ENCODE results near the gene CRYBG2. TPM values are rescaled to one million over a fixed set of nuclear protein-coding genes. Genes with fewer than 3 reads are reported as not detected.

The CRYBG2 gene
- total and polyA plus RNA-seq, 2 of the 13 experiments (the other 11 are each of a cell fraction or from before 2014, with no cell fraction given): 1.3 to 2.9 TPM

DNA sequence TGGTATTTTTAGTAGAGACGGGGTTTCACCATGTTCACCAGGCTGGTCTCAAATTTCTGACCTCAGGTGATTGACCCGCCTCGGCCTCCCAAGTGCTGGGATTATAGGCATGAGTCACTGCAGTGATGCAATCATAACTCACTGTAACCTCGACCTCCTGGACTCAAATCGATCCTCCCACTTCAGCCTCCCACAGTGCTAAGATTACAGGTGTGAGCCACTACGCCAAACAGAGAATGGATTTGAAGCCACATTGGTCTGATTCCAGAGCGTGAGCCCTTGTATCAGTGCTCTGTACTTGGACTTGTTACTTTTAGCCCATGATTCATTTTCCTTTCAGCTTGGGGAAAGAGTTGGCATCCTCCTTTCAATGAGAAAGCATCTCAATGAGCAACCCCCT is 33.5 kb upstream of the CRYBG2 start (continued):
- TF ChIP-seq PAF1 (CRISPR knock-in tag; IDR thresholded peaks at IDR 0.05) (no peak), KDM1A (CRISPR knock-in tag; IDR thresholded peaks at IDR 0.05) (peak; percentile 97; the same call in 1 of the 2 replicates), ZNF274 (CRISPR knock-in tag; IDR thresholded peaks at IDR 0.05) (no peak), ZKSCAN5 (CRISPR knock-in tag; IDR thresholded peaks at IDR 0.05) (no peak), CREB1 (IDR thresholded peaks at IDR 0.05) (peak; percentile 66), CREB1 (CRISPR knock-in tag; IDR thresholded peaks at IDR 0.05) (peak; percentile 89), EHMT2 (IDR thresholded peaks at IDR 0.05; ENCODE audit: borderline replicate concordance, low read depth, low read length) (peak; percentile 68; the same call in 1 of the 2 replicates), ZNF543 (CRISPR knock-in tag; IDR thresholded peaks at IDR 0.05) (no peak), BCL6 (CRISPR knock-in tag; IDR thresholded peaks at IDR 0.05) (peak; percentile 54; the same call in 1 of the 2 replicates), FOXA1 (IDR thresholded peaks at IDR 0.05) (no peak), FOXA1 (CRISPR knock-in tag; IDR thresholded peaks at IDR 0.05) (0 out of 2 replicates have a peak, but pooled peaks have one; percentile 11), RXRA (CRISPR knock-in tag; IDR thresholded peaks at IDR 0.05) (peak; percentile 94), NFKB2 (CRISPR knock-in tag; IDR thresholded peaks at IDR 0.05; ENCODE audit: borderline replicate concordance) (no peak), ZNF225 (CRISPR knock-in tag; IDR thresholded peaks at IDR 0.05) (no peak), ATF7-NPFF (CRISPR knock-in tag; IDR thresholded peaks at IDR 0.05; ENCODE audit: low read depth) (no peak), ZNF232 (CRISPR knock-in tag; IDR thresholded peaks at IDR 0.05; ENCODE audit: borderline replicate concordance) (no peak; the same call in 1 of the 2 replicates), ELF1 (CRISPR knock-in tag; IDR thresholded peaks at IDR 0.05) (0 out of 2 replicates have a peak, but pooled peaks have one; percentile 33), ZBTB21 (CRISPR knock-in tag; IDR thresholded peaks at IDR 0.05) (peak; percentile 85)
- TF ChIP-seq, protein P1, sequence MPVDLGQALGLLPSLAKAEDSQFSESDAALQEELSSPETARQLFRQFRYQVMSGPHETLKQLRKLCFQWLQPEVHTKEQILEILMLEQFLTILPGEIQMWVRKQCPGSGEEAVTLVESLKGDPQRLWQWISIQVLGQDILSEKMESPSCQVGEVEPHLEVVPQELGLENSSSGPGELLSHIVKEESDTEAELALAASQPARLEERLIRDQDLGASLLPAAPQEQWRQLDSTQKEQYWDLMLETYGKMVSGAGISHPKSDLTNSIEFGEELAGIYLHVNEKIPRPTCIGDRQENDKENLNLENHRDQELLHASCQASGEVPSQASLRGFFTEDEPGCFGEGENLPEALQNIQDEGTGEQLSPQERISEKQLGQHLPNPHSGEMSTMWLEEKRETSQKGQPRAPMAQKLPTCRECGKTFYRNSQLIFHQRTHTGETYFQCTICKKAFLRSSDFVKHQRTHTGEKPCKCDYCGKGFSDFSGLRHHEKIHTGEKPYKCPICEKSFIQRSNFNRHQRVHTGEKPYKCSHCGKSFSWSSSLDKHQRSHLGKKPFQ (CRISPR knock-in tag; IDR thresholded peaks at IDR 0.05; ENCODE audit: insufficient replicate concordance): peak; percentile 98
- TF ChIP-seq, protein P2, sequence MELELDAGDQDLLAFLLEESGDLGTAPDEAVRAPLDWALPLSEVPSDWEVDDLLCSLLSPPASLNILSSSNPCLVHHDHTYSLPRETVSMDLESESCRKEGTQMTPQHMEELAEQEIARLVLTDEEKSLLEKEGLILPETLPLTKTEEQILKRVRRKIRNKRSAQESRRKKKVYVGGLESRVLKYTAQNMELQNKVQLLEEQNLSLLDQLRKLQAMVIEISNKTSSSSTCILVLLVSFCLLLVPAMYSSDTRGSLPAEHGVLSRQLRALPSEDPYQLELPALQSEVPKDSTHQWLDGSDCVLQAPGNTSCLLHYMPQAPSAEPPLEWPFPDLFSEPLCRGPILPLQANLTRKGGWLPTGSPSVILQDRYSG (CRISPR knock-in tag; IDR thresholded peaks at IDR 0.05): no peak
- TF ChIP-seq, protein P3, sequence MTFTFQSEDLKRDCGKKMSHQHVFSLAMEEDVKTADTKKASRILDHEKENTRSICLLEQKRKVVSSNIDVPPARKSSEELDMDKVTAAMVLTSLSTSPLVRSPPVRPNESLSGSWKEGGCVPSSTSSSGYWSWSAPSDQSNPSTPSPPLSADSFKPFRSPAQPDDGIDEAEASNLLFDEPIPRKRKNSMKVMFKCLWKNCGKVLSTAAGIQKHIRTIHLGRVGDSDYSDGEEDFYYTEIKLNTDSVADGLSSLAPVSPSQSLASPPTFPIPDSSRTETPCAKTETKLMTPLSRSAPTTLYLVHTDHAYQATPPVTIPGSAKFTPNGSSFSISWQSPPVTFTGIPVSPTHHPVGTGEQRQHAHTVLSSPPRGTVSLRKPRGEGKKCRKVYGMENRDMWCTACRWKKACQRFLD (CRISPR knock-in tag; IDR thresholded peaks at IDR 0.05; ENCODE audit: borderline replicate concordance): no peak
- TF ChIP-seq, protein P4, sequence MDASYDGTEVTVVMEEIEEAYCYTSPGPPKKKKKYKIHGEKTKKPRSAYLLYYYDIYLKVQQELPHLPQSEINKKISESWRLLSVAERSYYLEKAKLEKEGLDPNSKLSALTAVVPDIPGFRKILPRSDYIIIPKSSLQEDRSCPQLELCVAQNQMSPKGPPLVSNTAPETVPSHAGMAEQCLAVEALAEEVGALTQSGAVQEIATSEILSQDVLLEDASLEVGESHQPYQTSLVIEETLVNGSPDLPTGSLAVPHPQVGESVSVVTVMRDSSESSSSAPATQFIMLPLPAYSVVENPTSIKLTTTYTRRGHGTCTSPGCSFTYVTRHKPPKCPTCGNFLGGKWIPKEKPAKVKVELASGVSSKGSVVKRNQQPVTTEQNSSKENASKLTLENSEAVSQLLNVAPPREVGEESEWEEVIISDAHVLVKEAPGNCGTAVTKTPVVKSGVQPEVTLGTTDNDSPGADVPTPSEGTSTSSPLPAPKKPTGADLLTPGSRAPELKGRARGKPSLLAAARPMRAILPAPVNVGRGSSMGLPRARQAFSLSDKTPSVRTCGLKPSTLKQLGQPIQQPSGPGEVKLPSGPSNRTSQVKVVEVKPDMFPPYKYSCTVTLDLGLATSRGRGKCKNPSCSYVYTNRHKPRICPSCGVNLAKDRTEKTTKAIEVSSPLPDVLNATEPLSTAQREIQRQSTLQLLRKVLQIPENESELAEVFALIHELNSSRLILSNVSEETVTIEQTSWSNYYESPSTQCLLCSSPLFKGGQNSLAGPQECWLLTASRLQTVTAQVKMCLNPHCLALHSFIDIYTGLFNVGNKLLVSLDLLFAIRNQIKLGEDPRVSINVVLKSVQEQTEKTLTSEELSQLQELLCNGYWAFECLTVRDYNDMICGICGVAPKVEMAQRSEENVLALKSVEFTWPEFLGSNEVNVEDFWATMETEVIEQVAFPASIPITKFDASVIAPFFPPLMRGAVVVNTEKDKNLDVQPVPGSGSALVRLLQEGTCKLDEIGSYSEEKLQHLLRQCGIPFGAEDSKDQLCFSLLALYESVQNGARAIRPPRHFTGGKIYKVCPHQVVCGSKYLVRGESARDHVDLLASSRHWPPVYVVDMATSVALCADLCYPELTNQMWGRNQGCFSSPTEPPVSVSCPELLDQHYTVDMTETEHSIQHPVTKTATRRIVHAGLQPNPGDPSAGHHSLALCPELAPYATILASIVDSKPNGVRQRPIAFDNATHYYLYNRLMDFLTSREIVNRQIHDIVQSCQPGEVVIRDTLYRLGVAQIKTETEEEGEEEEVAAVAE (CRISPR knock-in tag; IDR thresholded peaks at IDR 0.05; ENCODE audit: borderline replicate concordance): 0 out of 2 replicates have a peak, but pooled peaks have one; percentile 20
- TF ChIP-seq, protein P5, sequence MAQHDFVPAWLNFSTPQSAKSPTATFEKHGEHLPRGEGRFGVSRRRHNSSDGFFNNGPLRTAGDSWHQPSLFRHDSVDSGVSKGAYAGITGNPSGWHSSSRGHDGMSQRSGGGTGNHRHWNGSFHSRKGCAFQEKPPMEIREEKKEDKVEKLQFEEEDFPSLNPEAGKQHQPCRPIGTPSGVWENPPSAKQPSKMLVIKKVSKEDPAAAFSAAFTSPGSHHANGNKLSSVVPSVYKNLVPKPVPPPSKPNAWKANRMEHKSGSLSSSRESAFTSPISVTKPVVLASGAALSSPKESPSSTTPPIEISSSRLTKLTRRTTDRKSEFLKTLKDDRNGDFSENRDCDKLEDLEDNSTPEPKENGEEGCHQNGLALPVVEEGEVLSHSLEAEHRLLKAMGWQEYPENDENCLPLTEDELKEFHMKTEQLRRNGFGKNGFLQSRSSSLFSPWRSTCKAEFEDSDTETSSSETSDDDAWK (CRISPR knock-in tag; IDR thresholded peaks at IDR 0.05): no peak
